PFSK-1 (cell line): Measurements from ENCODE around the gene BUB1B.

Experiments used
- FOXP2 ChIP-seq: optimal IDR thresholded peaks from 2 replicates; pipeline ENCODE3; 2011; ENCODE audit warnings: borderline replicate concordance, control low read depth, inconsistent platforms; ENCODE audit not compliant: insufficient read depth; ENCODE audit errors: extremely low read length, extremely low read depth
- POLR2AphosphoS5 ChIP-seq: IDR thresholded peaks from 2 replicates; pipeline ENCODE4 v1.6.1; 2012; ENCODE audit warnings: low read depth, mild to moderate bottlenecking, control low read depth, low read length, moderate library complexity
- REST ChIP-seq, 2 experiments: IDR thresholded peaks; 2 replicates each; pipeline versions ENCODE4 v1.6.1 to v1.8.0; 2011 to 2012; ENCODE audit warnings: low read depth in 2 of 2, low read length in 2 of 2, control low read depth in 1 of 2, inconsistent platforms in 1 of 2, mild to moderate bottlenecking in 1 of 2, moderate library complexity in 1 of 2; ENCODE audit not compliant: insufficient read depth in 1 of 2
- SIN3A ChIP-seq: IDR thresholded peaks from 2 replicates; pipeline ENCODE4 v1.6.1; 2012; ENCODE audit warnings: mild to moderate bottlenecking, low read length, moderate library complexity, borderline replicate concordance; ENCODE audit not compliant: insufficient read depth
- TAF1 ChIP-seq: IDR thresholded peaks from 2 replicates; pipeline ENCODE4 v1.6.1; 2012; ENCODE audit warnings: low read length, control low read depth, borderline replicate concordance; ENCODE audit not compliant: insufficient read depth

Gene BUB1B

DNA sequence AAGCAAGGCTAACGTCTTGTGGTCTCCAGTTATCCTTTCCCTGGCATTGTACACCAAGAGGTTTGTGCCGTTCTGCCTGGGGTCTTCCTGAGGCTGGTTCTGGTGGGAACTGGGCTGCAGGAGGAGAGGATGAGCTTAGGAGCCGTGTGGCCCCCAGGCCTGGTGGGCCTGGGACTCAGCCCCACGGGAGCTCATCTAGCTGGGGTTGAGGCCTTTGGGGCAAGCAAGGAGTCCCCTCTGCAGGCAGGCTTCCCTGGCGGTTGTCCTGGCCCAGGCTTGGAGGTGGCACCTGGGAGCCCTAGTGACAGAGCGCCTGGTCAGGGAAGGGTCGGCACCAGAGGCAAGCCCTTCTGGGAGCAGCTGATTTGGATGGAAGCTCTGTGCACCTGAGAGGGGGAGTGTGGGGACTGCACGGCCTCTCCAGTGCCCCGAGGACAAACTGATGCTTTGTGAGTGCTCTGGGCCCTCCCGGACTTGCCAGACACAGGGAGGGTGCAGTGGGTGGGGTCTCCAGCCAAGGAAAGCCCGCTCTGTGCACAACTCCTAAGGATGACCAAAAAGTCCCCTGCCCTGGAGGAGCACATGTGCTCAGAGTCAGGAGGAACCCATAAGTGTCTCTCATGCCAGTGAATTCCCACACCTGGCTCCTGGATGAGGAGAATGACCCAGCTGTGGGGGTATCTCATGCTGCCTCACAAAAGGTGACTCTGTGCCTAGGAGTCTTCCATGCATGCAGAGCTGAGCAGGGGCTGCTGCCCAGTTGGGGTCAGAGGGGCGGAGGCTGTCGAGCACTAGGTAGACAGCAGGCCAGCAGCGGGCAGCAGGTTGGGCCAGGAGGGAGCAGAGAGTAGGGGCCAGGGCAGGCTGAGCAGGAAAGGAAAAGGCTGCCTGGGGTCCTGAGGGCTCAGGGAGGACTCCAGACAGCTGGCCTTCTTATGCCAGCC is 80.7 kb downstream of the BUB1B start:
- TF ChIP-seq REST (IDR thresholded peaks at IDR 0.05; ENCODE audit: insufficient read depth in 1 of 2, low read depth in 2 of 2, low read length in 2 of 2) (no peak), SIN3A (no peak)

GRCh38 chr15:40242213-40242599 is 81.3 kb downstream of the BUB1B start:
- no peak for TF ChIP-seq TAF1
- TF ChIP-seq FOXP2: no peak
- TF ChIP-seq POLR2AphosphoS5: no peak
- no peak for TF ChIP-seq SIN3A
- TF ChIP-seq REST (IDR thresholded peaks at IDR 0.05; ENCODE audit: insufficient read depth in 1 of 2, low read depth in 2 of 2, low read length in 2 of 2): no peak

DNA sequence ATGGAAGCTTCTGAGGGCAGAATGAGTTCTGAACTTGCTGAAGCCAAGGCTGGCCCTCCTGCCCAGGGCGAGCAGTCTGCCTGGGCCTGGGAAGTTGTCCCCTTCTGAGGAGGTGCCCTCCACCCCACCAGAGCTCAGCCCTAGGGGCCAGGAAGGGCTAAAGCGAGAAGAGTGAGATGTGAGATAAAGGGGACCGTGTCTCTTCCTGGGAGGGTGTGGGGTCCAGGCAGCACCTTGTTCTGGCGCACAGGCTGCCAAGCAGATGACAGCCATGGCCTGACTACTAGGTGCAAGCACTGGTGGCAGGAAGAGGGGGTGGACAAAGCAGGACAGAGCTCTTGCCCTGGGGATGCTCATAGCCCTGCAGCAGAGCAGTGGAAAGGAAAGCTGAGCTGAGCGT is 81.7 kb downstream of the BUB1B start:
- TF ChIP-seq SIN3A: no peak
- no peak for TF ChIP-seq POLR2AphosphoS5
- no peak for TF ChIP-seq REST (IDR thresholded peaks at IDR 0.05; ENCODE audit: insufficient read depth in 1 of 2, low read depth in 2 of 2, low read length in 2 of 2)
- no peak for TF ChIP-seq TAF1
- TF ChIP-seq FOXP2: no peak

DNA sequence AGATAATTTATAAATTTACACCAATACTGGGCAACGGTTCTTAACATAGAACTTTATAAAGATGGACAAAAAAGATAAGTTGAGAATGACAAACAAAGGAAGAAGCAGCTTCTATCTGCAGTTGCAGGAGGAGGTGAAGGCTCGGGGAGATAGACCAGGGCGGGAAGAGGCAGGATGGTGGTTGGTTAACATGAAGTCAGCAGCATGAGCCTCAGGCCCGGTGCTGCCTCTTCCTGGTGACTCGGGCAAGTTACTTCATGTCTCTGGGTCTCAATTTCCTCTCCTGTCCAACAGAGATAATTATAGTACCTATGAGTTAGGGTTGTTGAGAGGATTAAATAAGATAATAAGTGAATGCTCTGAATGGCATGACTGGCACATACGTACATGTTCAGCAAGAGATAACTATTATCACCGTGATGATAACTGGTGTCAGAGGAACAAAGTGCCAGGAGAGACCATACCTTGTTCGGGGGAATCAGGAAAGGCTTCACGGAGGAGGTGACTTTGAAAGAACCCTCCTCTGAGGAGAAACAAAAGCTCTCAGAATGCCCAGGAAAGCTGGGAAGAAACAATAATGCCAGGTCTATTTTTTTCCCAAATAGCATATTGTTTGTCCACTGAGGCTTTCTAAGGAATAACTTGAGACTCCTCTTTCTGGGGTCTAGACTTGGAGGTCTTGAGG is 82.4 kb downstream of the BUB1B start:
- TF ChIP-seq SIN3A: no peak
- TF ChIP-seq TAF1: no peak
- no peak for TF ChIP-seq POLR2AphosphoS5
- no peak for TF ChIP-seq REST (IDR thresholded peaks at IDR 0.05; ENCODE audit: insufficient read depth in 1 of 2, low read depth in 2 of 2, low read length in 2 of 2)
- TF ChIP-seq FOXP2: no peak
